GM12875 (cell line): Measurements from ENCODE around the gene ITGA6.

Experiments used
- H3K4me3 ChIP-seq: one replicate; pipeline ENCODE4 v1.5.1; 2011; ENCODE audit warnings: low read depth, low read length, control low read depth
- CTCF ChIP-seq: IDR thresholded peaks from 2 replicates; pipeline ENCODE4 v1.5.1; 2011; ENCODE audit warnings: low read depth, mild to moderate bottlenecking, control low read depth, inconsistent platforms, low read length, moderate library complexity, borderline replicate concordance; ENCODE audit not compliant: insufficient read depth

ITGA6 gene

GRCh38 chr2:172395503-172395902 is 31.9 kb upstream of the ITGA6 start:
- H3K4me3 ChIP-seq, result no peak overlapping the region
- TF ChIP-seq CTCF, result no peak

- TF ChIP-seq CTCF, result no peak
- no peak overlapping the region for H3K4me3 ChIP-seq
These were observed 30.1 kb upstream of the ITGA6 start for GRCh38 chr2:172397148-172397834.

- H3K4me3 ChIP-seq, result no peak overlapping the region
- TF ChIP-seq CTCF, result no peak
These were observed 28.9 kb upstream of the ITGA6 start for GRCh38 chr2:172398440-172398839.

GRCh38 chr2:172399765-172400164 is 27.6 kb upstream of the ITGA6 start:
- H3K4me3 ChIP-seq, result no peak overlapping the region
- no peak for TF ChIP-seq CTCF

- no peak overlapping the region for H3K4me3 ChIP-seq
- TF ChIP-seq CTCF, result no peak
These were observed 25.2 kb upstream of the ITGA6 start for GRCh38 chr2:172402198-172402597.

GRCh38 chr2:172403402-172403801 is 24.0 kb upstream of the ITGA6 start:
- TF ChIP-seq CTCF, result no peak
- H3K4me3 ChIP-seq, result no peak overlapping the region

- TF ChIP-seq CTCF, result no peak
- H3K4me3 ChIP-seq, result no peak overlapping the region
These were observed 23.4 kb upstream of the ITGA6 start for GRCh38 chr2:172403881-172404468.
